GM06990 (cell line): ENCODE measurements around the gene AKR1C3.

Experiments used
- DNase-seq: peaks from one replicate; pipeline ENCODE4 v3.0.0-alpha.2; 2011; ENCODE audit not compliant: insufficient read length; ENCODE audit errors: extremely low read depth
- H3K27me3 ChIP-seq: replicated peaks from 2 replicates; pipeline ENCODE4 v1.6.0; 2011; ENCODE audit warnings: low read length; ENCODE audit not compliant: control insufficient read depth, insufficient read depth
- H3K36me3 ChIP-seq: 2 replicates; pipeline ENCODE4 v1.5.1; 2011; ENCODE audit warnings: low read length; ENCODE audit not compliant: control insufficient read depth, insufficient read depth
- H3K4me3 ChIP-seq: replicated peaks from 2 replicates; pipeline ENCODE4 v1.5.1; 2011; ENCODE audit warnings: low read depth, mild to moderate bottlenecking, control low read depth, low read length
- TF ChIP-seq, protein P1 (sequence below): IDR thresholded peaks from 2 replicates; pipeline ENCODE4 v1.5.1; 2011; ENCODE audit warnings: low read length, control low read depth, mild to moderate bottlenecking, inconsistent platforms; ENCODE audit not compliant: insufficient read depth, poor library complexity, severe bottlenecking

The AKR1C3 gene

DNA sequence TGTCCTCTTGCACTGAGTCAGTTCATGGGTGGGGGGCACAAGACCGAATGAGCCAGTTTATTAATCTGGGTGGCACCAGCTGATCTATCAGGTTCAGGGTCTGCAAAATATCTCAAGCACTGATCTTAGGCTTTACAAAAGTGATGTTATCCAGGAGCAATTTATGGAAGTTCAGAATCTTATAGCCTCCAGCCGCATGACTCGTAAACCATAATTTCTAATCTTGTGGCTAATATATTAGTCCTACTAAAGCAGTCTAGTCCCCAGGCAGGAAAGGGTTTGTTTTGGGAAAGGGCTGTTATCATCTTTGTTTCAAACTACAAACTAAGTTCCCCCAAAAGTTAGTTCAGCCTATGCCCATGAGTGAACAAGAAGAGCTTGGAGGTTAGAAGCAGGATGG lies 56.9 kb downstream of the AKR1C3 start:
- Histone ChIP-seq H3K36me3 (no peaks in the 10 kb centered on the region), H3K4me3 (no peak overlapping the region), H3K27me3 (no peaks in the 10 kb centered on the region)
- no peak for DNase-seq
- TF ChIP-seq, protein P1, sequence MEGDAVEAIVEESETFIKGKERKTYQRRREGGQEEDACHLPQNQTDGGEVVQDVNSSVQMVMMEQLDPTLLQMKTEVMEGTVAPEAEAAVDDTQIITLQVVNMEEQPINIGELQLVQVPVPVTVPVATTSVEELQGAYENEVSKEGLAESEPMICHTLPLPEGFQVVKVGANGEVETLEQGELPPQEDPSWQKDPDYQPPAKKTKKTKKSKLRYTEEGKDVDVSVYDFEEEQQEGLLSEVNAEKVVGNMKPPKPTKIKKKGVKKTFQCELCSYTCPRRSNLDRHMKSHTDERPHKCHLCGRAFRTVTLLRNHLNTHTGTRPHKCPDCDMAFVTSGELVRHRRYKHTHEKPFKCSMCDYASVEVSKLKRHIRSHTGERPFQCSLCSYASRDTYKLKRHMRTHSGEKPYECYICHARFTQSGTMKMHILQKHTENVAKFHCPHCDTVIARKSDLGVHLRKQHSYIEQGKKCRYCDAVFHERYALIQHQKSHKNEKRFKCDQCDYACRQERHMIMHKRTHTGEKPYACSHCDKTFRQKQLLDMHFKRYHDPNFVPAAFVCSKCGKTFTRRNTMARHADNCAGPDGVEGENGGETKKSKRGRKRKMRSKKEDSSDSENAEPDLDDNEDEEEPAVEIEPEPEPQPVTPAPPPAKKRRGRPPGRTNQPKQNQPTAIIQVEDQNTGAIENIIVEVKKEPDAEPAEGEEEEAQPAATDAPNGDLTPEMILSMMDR = no peak

DNA sequence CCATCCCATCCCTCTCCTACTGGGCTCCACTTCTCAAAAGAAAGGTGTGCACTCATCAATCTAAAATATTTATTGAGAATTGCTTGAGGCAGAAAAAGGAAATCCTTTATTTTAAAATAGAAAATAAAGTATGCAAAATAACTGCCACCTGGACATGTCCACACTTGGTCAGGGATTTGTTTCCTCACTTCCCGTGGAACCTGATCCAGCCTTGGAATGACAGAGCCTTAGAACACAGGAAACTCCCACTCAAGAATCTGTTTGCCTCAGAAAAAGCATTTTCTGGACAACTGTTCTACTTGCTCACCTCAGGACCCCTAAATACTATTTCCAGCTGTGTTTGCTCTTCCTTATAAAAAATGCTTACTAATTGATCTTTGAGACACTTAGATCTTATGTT lies 61.7 kb downstream of the AKR1C3 start:
- no peaks in the 10 kb centered on the region for H3K27me3 ChIP-seq
- TF ChIP-seq, protein P1 = no peak
- no peak overlapping the region for H3K4me3 ChIP-seq
- DNase-seq = no peak
- no peaks in the 10 kb centered on the region for H3K36me3 ChIP-seq
